IMR-90 (cell line): ENCODE data around the gene LAMB3. TPM values are rescaled to one million over a fixed set of nuclear protein-coding genes. Genes with fewer than 3 reads are reported as not detected.

Experiments
- ATAC-seq: fragments of 200-7000 bp; cut with Tn5 transposase; 2 replicates; pipeline ENCODE4 v1.9.1; 2020; ENCODE audit warnings: low read depth, mild to moderate bottlenecking, moderate library complexity
- BruUV-seq: library from RNA; stranded (reverse); fragments of 400-500 nt; replicated peaks from 2 replicates; lab custom pipeline; 2021; lab: Mats Ljungman, UMichigan
- CTCF ChIA-PET: fragments of 300-600 bp; formaldehyde crosslinking; extraction: SDS; loops from one replicate; lab custom pipeline; 2021; ENCODE audit warnings: antibody characterized with exemption; lab: Yijun Ruan, JAX
- POLR2A ChIA-PET: fragments of 300-600 bp; sonication (Branson Sonifier 250); formaldehyde crosslinking; loops from one replicate; lab custom pipeline; 2022; ENCODE audit warnings: antibody characterized with exemption; ENCODE audit not compliant: unreplicated experiment; lab: Charles Lee
- DNase-seq: peaks from one replicate; pipeline ENCODE4 v3.0.0; 2013
- H2AFZ ChIP-seq: replicated peaks from 2 replicates; pipeline ENCODE3; 2013; ENCODE audit warnings: low read length, mild to moderate bottlenecking; ENCODE audit not compliant: poor library complexity
- H2AK5ac ChIP-seq: 2 replicates; pipeline ENCODE4 v1.6.1; 2013; ENCODE audit warnings: low read depth, low read length, inconsistent platforms
- H2AK9ac ChIP-seq: replicated peaks from 2 replicates; pipeline ENCODE3; 2013; ENCODE audit warnings: mild to moderate bottlenecking, low read depth, low read length, moderate library complexity; ENCODE audit not compliant: poor library complexity
- H2BK120ac ChIP-seq: 2 replicates; pipeline ENCODE4 v1.6.1; 2013; ENCODE audit warnings: low read depth, low read length, inconsistent platforms
- H2BK15ac ChIP-seq: 3 replicates; pipeline ENCODE4 v1.6.1; 2013; ENCODE audit warnings: low read depth, low read length, inconsistent platforms
- H2BK20ac ChIP-seq: 2 replicates; pipeline ENCODE4 v1.6.1; 2013; ENCODE audit warnings: low read depth, mild to moderate bottlenecking, inconsistent platforms, low read length, moderate library complexity
- H2BK5ac ChIP-seq: 2 replicates; pipeline ENCODE4 v1.6.1; 2013; ENCODE audit warnings: mild to moderate bottlenecking, low read depth, low read length, inconsistent platforms; ENCODE audit not compliant: poor library complexity, severe bottlenecking
- H3K14ac ChIP-seq: replicated peaks from 2 replicates; pipeline ENCODE4 v1.6.1; 2013; ENCODE audit warnings: low read depth, low read length, inconsistent platforms
- H3K18ac ChIP-seq: 2 replicates; pipeline ENCODE4 v1.6.1; 2013; ENCODE audit warnings: low read depth, low read length, control low read depth
- H3K23ac ChIP-seq: 2 replicates; pipeline ENCODE4 v1.6.1; 2013; ENCODE audit warnings: low read depth, low read length, inconsistent platforms
- H3K27ac ChIP-seq: 2 replicates; pipeline ENCODE4 v1.5.1; 2013; ENCODE audit warnings: mild to moderate bottlenecking, control low read depth, low read length; ENCODE audit not compliant: insufficient read depth
- H3K27me3 ChIP-seq: 2 replicates; pipeline ENCODE4 v1.6.1; 2013; ENCODE audit warnings: low read length; ENCODE audit not compliant: control insufficient read depth, insufficient read depth
- H3K36me3 ChIP-seq: 2 replicates; pipeline ENCODE4 v1.6.1; 2013; ENCODE audit warnings: low read length, mixed read lengths; ENCODE audit not compliant: control insufficient read depth, insufficient read depth
- H3K4ac ChIP-seq: 2 replicates; pipeline ENCODE4 v1.6.1; 2013; ENCODE audit warnings: low read depth, low read length, inconsistent platforms
- H3K4me1 ChIP-seq: 2 replicates; pipeline ENCODE4 v1.6.1; 2013; ENCODE audit warnings: low read length, mixed read lengths; ENCODE audit not compliant: control insufficient read depth, insufficient read depth
- H3K4me2 ChIP-seq: 2 replicates; pipeline ENCODE4 v1.6.1; 2013; ENCODE audit warnings: low read depth, mild to moderate bottlenecking, control low read depth, low read length, moderate library complexity
- H3K4me3 ChIP-seq: 2 replicates; pipeline ENCODE4 v1.5.1; 2013; ENCODE audit warnings: low read depth, mild to moderate bottlenecking, control low read depth, low read length, moderate library complexity; ENCODE audit not compliant: insufficient read depth
- H3K56ac ChIP-seq: 2 replicates; pipeline ENCODE4 v1.6.1; 2013; ENCODE audit warnings: low read length, inconsistent platforms; ENCODE audit not compliant: insufficient read depth; ENCODE audit errors: extremely low read depth
- H3K79me1 ChIP-seq, 2 experiments: 2 replicates each; pipeline ENCODE4 v1.6.1; 2013; ENCODE audit warnings: low read length in 2 of 2, inconsistent platforms in 1 of 2, low read depth in 1 of 2
- H3K9ac ChIP-seq: 2 replicates; pipeline ENCODE4 v1.6.1; 2013; ENCODE audit warnings: low read depth, low read length, control low read depth
- H3K9me1 ChIP-seq: 2 replicates; pipeline ENCODE4 v1.6.1; 2013; ENCODE audit warnings: low read length, inconsistent platforms; ENCODE audit not compliant: insufficient read depth
- H3K9me3 ChIP-seq: 2 replicates; pipeline ENCODE4 v1.6.1; 2013; ENCODE audit warnings: low read length; ENCODE audit not compliant: control insufficient read depth, insufficient read depth
- H4K20me1 ChIP-seq: 2 replicates; pipeline ENCODE4 v1.6.1; 2013; ENCODE audit warnings: low read length, inconsistent platforms; ENCODE audit not compliant: insufficient read depth
- H4K5ac ChIP-seq: 2 replicates; pipeline ENCODE4 v1.6.1; 2013; ENCODE audit warnings: mild to moderate bottlenecking, low read depth, low read length, control low read depth
- H4K8ac ChIP-seq, 2 experiments: 2 replicates each; pipeline ENCODE4 v1.6.1; 2013; ENCODE audit warnings: low read depth in 2 of 2, low read length in 2 of 2, control low read depth in 1 of 2, inconsistent platforms in 1 of 2
- H4K91ac ChIP-seq: 2 replicates; pipeline ENCODE4 v1.6.1; 2013; ENCODE audit warnings: low read depth, low read length, inconsistent platforms; ENCODE audit not compliant: insufficient read depth
- BHLHE40 ChIP-seq: fragments of 150-350 bp; IDR thresholded peaks from 2 replicates; pipeline ENCODE4 v1.6.1; 2016; ENCODE audit warnings: mild to moderate bottlenecking, low read depth, low read length
- CEBPB ChIP-seq: IDR thresholded peaks from 2 replicates; pipeline ENCODE4 v1.6.1; 2012; ENCODE audit warnings: low read depth, low read length, improper control_type of control experiment
- CHD1 ChIP-seq: IDR thresholded peaks from 2 replicates; pipeline ENCODE4 v1.6.1; 2012; ENCODE audit warnings: low read depth, low read length, improper control_type of control experiment
- ELK1 ChIP-seq: fragments of 150-350 bp; IDR thresholded peaks from 2 replicates; pipeline ENCODE4 v1.6.1; 2016; ENCODE audit warnings: low read depth, mild to moderate bottlenecking, low read length, moderate library complexity, borderline replicate concordance
- FOS ChIP-seq: fragments of 150-350 bp; IDR thresholded peaks from 2 replicates; pipeline ENCODE4 v1.6.1; 2016; ENCODE audit warnings: low read depth, low read length
- MAFK ChIP-seq: IDR thresholded peaks from 2 replicates; pipeline ENCODE4 v1.6.1; 2012; ENCODE audit warnings: low read depth, low read length, improper control_type of control experiment
- MAZ ChIP-seq: IDR thresholded peaks from 2 replicates; pipeline ENCODE4 v1.6.1; 2012; ENCODE audit warnings: low read depth, mild to moderate bottlenecking, low read length, improper control_type of control experiment, moderate library complexity, borderline replicate concordance
- MXI1 ChIP-seq: IDR thresholded peaks from 2 replicates; pipeline ENCODE4 v1.6.1; 2012; ENCODE audit warnings: low read depth, mild to moderate bottlenecking, low read length, moderate library complexity, borderline replicate concordance
- NFE2L2 ChIP-seq: fragments of 150-350 bp; IDR thresholded peaks from 2 replicates; pipeline ENCODE4 v1.6.1; 2016; ENCODE audit warnings: low read depth, mild to moderate bottlenecking, low read length
- POLR2A ChIP-seq: IDR thresholded peaks from 2 replicates; pipeline ENCODE4 v1.6.1; 2012; ENCODE audit warnings: mild to moderate bottlenecking, low read depth, low read length
- RAD21 ChIP-seq: IDR thresholded peaks from 2 replicates; pipeline ENCODE4 v1.6.1; 2012; ENCODE audit warnings: low read length, improper control_type of control experiment
- RCOR1 ChIP-seq: IDR thresholded peaks from 2 replicates; pipeline ENCODE4 v1.6.1; 2012; ENCODE audit warnings: mild to moderate bottlenecking, low read length, improper control_type of control experiment; ENCODE audit not compliant: insufficient replicate concordance
- RFX5 ChIP-seq: IDR thresholded peaks from 2 replicates; pipeline ENCODE4 v1.8.0; 2012; ENCODE audit warnings: low read depth, mild to moderate bottlenecking, low read length, moderate library complexity
- SMC3 ChIP-seq: fragments of 150-350 bp; IDR thresholded peaks from 2 replicates; pipeline ENCODE4 v1.6.1; 2016; ENCODE audit warnings: low read depth, mild to moderate bottlenecking, antibody characterized with exemption, low read length, moderate library complexity
- USF2 ChIP-seq: fragments of 150-350 bp; IDR thresholded peaks from 2 replicates; pipeline ENCODE4 v1.6.1; 2017; ENCODE audit warnings: mild to moderate bottlenecking, antibody characterized with exemption, low read length, low read depth
- WGBS, 2 experiments: methylation state at CpG; one replicate each; pipeline versions ENCODE4 v1.1.5 to v1.1.7; 2013; ENCODE audit warnings: missing lambda C conversion rate in 2 of 2; ENCODE audit not compliant: insufficient read length in 1 of 2; ENCODE audit errors: extremely low coverage in 2 of 2; 5-methylcytosine and 5-hydroxymethylcytosine counted together
- dilution Hi-C: fragments of 300-500 bp; cut with HindIII; formaldehyde crosslinking; loops from one replicate; pipeline ENCODE4 v1.14.3; 2018; ENCODE audit warnings: low sequenced_read_pairs; ENCODE audit not compliant: unreplicated experiment
- in situ Hi-C: fragments of 300-500 bp; cut with MboI; formaldehyde crosslinking; loops from 3 replicates; pipeline ENCODE4 v1.14.3; 2019; ENCODE audit warnings: low sequenced_read_pairs, inconsistent platforms, mixed read lengths
- intact Hi-C: fragments of 100-400 bp; cut with micrococcal nuclease; formaldehyde crosslinking; loops from 2 replicates; pipeline ENCODE4 v1.10.0; 2022
- polyA plus RNA-seq, 3 experiments: library from polyadenylated mRNA; depleted of rRNA; stranded (reverse); fragments of >200 nt; gene quantifications; 2 replicates each; pipeline ENCODE4 v1.2.3, GENCODE V29; 2012; ENCODE audit warnings: low replicate concordance in 1 of 3
- total RNA-seq: library from RNA; depleted of rRNA; stranded (reverse); fragments of >200 nt; gene quantifications from 2 replicates; pipeline ENCODE4 v1.2.3, GENCODE V29; 2012
- TF ChIP-seq, protein P1 (sequence below): conservative IDR thresholded peaks from 2 replicates; pipeline ENCODE4 v1.5.1; 2012; ENCODE audit warnings: mild to moderate bottlenecking, low read depth, low read length, improper control_type of control experiment

Gene LAMB3
- total and polyA plus RNA-seq, 2 of the 4 experiments (the other 2 are of a cell fraction) = 0.72 to 2.1 TPM

DNA sequence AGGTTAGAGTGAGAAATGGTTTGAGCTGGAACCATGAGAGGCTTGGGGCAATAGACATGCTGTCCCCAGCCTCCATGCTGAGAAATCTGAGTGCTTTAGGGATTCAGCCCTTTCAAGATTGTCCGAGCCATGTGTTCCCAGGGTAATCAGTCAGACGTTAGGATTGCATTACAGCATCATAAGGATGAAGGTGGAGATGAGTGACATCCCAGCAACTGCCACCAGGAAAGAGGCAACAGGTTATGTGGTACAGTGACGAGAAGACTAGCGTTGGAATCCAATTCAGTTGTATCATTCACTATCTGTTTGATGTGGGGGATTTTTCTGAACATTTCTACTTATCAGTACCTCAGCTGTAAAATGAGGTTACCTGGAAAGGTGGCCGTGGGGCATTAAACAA, 67.0 kb downstream of the LAMB3 start:
- no peak overlapping the region for H2AFZ ChIP-seq
- no peak overlapping the region for H3K4ac ChIP-seq
- WGBS, 2 experiments = no CpG with 5 or more reads among the region's 5 CpGs
- no peak for ATAC-seq
- in situ Hi-C loops (no loop called here), intact Hi-C loops (no loop called here), dilution Hi-C loops (no loop called here)
- no peak overlapping the region for H3K56ac ChIP-seq
- no peaks in the 10 kb centered on the region for H4K20me1 ChIP-seq
- H3K18ac ChIP-seq = no peak overlapping the region
- no peak overlapping the region for H2BK15ac ChIP-seq
- H3K4me2 ChIP-seq = peak overlapping the region; percentile 15; the same call in 1 of the 2 replicates
- no peak overlapping the region; the same call in 1 of the 2 replicates for H2AK5ac ChIP-seq
- H3K4me1 ChIP-seq = peaks cover 3% of the 10 kb centered on the region; the same call in 1 of the 2 replicates
- POLR2A ChIA-PET = no interaction called here
- CTCF ChIA-PET = no interaction called here
- H4K91ac ChIP-seq = no peak overlapping the region
- no peak overlapping the region for H3K27ac ChIP-seq
- H2BK120ac ChIP-seq = no peak overlapping the region
- H3K9ac ChIP-seq = no peak overlapping the region
- no peak overlapping the region for H2BK20ac ChIP-seq
- no peak overlapping the region for H2BK5ac ChIP-seq
- no peak overlapping the region for H4K5ac ChIP-seq
- no peaks in the 10 kb centered on the region for H3K36me3 ChIP-seq
- H3K14ac ChIP-seq = no peak overlapping the region
- no peak for DNase-seq
- H3K9me1 ChIP-seq = no peaks in the 10 kb centered on the region; the same call in 1 of the 2 replicates
- H4K8ac ChIP-seq = no peak overlapping the region
- H3K9me3 ChIP-seq = no peaks in the 10 kb centered on the region
- no peaks in the 10 kb centered on the region for H3K79me1 ChIP-seq
- H2AK9ac ChIP-seq = no peak overlapping the region
- no TSS peak for BruUV-seq
- no peak overlapping the region for H3K4me3 ChIP-seq
- TF ChIP-seq CHD1 = no peak
- no peak for TF ChIP-seq SMC3
- TF ChIP-seq RAD21 = no peak
- TF ChIP-seq MAFK = no peak
- TF ChIP-seq, protein P1, sequence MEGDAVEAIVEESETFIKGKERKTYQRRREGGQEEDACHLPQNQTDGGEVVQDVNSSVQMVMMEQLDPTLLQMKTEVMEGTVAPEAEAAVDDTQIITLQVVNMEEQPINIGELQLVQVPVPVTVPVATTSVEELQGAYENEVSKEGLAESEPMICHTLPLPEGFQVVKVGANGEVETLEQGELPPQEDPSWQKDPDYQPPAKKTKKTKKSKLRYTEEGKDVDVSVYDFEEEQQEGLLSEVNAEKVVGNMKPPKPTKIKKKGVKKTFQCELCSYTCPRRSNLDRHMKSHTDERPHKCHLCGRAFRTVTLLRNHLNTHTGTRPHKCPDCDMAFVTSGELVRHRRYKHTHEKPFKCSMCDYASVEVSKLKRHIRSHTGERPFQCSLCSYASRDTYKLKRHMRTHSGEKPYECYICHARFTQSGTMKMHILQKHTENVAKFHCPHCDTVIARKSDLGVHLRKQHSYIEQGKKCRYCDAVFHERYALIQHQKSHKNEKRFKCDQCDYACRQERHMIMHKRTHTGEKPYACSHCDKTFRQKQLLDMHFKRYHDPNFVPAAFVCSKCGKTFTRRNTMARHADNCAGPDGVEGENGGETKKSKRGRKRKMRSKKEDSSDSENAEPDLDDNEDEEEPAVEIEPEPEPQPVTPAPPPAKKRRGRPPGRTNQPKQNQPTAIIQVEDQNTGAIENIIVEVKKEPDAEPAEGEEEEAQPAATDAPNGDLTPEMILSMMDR = no peak
- no peak for TF ChIP-seq FOS
- TF ChIP-seq ELK1 = no peak
- TF ChIP-seq NFE2L2 = no peak
- no peak for TF ChIP-seq BHLHE40
- TF ChIP-seq USF2 = no peak
- TF ChIP-seq RCOR1 = no peak
- no peak for TF ChIP-seq POLR2A
- no peak for TF ChIP-seq RFX5
- no peak for TF ChIP-seq MAZ
- TF ChIP-seq MXI1 = no peak
- TF ChIP-seq CEBPB = no peak
- H3K27me3 ChIP-seq = 0 out of 2 replicates have a peak, but pooled peaks cover 2% of the 10 kb centered on the region
- no peak overlapping the region for H3K23ac ChIP-seq
